HG02840 (cell line): Measurements from ENCODE around the gene YTHDF1.

Experiments
- ATAC-seq: cut with Tn5 transposase; IDR thresholded peaks from one replicate; pipeline ENCODE4 v1.9.1; 2021; ENCODE audit warnings: mild to moderate bottlenecking, moderate library complexity, moderate number of reproducible peaks; ENCODE audit not compliant: unreplicated experiment, low FRiP score

The YTHDF1 gene

DNA sequence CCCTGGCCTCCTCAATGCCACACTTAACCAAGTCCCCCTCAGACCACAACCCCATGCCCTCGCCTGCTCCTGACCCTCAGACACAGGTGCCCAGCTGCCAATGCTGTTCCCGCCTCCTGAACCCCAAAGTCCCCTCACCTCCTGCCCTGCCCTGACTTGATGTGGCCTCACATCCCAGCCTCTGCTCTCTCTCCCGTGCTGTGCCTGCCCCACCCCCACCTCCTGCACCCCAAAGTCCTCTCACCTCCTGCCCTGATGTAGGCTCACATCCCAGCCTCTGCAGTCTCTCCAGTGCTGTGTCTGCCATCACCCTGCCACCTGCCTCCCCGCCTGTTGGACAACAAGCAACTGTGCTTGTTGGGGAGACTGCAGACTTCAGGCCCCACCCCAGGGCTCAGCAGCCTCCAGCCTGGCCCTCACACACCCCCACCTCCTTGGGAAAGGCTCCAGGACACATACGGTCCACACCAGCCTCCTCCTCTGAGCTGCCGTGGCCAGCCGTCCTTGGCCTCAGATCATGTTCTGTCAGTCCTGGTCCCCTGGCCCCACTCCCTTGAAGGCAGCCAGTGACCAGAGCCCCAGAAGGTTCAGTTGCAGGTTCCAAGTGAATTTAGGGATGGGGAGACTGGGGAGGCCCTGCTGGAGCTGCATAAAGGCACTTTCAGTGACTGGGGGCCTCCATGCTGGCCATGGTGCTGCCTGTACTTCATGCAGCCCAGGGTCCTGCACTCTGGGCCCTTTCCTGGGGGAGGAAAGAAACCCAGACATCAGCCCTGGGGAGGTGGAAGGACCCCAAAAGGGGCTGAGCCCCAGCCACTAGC, 28.4 kb downstream of the YTHDF1 start:
- ATAC-seq = no peak

DNA sequence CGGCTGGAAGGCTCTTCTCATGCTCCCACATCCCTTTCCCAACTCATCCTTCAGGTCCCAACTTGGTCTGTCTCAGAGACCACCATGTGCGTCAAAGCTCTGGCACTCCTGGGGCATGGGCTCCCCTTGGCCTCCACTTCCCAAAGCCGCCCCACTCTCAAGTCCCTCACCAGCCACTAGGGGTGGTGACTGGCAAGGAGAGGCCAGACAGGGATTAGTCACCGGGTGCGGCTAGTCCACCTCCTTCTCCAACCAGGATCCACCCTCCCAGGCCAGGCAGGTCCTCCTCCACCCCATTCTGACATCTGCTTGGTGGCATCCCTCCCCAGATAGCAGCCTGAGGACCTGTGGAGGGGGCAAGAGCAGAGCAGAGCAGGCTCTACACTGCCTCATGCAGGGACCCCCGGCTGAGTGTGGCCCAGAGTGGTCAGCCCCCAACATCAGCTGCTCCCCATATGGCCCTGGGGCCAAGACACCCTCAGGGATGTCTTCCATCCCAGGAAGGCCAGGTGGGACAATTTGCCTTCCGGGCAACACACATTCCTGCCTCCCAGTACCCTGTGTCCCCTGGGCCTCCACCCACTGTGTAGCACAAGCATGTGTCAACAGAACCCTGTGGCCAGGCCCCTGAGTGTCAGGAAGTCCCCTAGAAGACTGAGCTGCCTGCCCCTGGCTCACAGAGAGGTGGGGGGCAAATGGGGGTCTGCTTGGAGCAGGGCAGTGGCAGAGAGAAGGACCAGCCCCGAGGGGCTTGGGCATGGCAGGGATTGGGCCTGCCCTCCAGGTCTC, 29.2 kb downstream of the YTHDF1 start:
- ATAC-seq = no peak

GRCh38 chr20:63186084-63186483, 29.8 kb downstream of the YTHDF1 start:
- no peak for ATAC-seq

DNA sequence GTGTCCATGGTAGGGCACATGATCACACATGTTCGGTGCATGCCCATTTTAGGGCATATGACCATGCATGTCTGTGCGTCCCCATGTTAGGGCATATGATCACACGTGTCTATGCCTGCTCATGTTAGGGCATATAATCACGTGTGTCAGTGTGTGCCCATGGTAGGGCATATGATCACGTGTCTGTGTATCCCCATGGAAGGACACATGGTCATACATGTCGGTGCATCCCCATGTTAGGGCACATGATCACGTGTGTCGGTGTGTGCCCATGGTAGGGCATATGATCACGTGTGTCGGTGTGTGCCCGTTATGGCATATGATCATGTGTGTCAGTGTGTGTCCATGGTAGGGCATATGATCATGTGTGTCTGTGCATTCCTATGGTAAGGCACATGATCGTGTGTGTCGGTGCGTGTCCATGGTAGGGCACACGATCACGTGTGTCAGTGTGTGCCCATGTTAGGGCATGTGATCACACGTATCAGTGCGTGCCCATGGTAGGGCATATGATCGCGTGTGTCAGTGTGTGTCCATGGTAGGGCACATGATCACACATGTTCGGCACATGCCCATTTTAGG, 30.6 kb downstream of the YTHDF1 start:
- no peak for ATAC-seq

DNA sequence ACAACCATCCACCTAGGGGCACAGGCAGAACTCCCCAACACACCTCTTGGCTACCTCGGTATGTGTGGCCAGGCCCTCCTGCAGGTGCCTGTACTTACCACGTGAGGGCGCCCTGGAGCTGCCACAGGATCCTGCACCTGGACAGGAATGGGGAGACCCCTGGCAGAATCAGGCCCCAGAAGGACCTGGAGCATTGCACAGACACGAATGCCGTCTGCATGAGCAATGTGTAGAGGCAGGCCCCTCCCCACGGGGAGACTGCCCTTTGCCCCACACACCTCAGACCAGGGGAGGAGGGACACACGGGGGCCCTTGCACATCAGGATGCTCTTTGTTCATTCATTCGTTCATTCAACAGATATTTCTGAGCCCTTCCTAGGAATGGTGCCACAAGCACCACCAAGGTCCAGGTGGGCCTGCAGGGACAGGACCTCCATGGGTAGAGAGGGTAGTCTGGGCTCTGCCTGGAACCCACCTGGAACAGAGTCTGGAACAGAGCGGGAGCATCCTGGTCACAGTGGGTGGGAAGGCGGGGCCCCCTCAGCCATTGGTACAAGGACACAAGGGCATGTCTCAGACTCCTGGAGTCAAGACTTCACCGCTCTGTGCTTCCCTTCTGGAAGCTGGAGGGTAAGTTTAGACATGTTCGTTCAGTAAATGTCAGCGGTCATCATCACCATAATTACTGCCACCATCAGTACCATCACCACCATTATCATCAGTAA, 32.3 kb downstream of the YTHDF1 start:
- no peak for ATAC-seq

GRCh38 chr20:63182946-63183415, 33.0 kb downstream of the YTHDF1 start:
- ATAC-seq = no peak

GRCh38 chr20:63182425-63182824, 33.5 kb downstream of the YTHDF1 start:
- no peak for ATAC-seq

DNA sequence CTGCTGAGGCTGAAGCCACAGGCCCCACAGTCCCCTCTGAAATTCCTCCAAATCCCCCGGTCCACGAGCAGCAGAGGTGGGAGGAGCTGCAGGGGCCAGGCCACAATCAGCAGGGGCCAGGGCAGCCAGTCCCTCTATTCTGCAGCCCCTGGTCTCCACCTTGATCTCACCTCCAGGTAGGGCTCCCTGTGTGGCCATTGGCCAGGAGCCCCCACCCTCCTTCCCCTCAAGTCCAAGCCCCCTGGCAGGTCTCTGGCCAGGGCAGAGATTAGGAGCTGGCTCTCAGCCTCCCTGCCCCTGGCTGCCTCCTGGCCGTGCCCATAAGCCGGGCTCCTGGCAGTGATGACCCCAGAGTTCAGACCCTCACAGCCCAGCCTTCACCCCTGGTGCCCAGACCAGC, 34.7 kb downstream of the YTHDF1 start:
- ATAC-seq = no peak

DNA sequence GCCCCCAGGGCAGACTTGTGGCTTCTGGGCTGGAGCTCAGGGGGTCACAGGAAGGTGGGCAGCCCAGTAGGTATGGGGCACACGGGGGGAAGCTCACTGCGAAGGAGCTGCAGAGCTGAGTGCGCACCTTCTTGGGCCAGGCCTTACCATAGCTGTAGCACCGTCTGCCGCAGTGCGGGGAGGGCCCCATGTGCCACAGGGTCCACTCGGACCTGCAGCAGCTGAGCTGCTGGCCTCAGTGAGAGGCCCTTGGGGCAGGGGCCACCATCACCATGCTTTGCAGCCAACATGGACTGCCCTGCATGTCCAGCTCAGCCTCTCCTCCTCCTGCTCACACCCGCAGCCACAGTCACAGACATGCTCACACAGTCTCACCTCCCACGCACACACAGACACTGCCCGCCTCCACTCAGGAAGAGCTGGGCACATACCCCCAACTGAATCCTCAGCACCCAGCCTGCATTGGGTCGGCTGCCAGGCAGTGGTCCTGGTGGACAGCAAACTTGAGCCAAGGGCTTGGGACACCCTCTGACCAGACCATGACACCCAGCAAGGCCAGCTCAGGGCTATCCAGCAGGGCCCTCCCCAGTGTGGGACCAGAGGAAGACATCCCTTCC, 35.3 kb downstream of the YTHDF1 start:
- ATAC-seq = no peak

- ATAC-seq = no peak
Measured at GRCh38 chr20:63179687-63180568, 36.0 kb downstream of the YTHDF1 start.

DNA sequence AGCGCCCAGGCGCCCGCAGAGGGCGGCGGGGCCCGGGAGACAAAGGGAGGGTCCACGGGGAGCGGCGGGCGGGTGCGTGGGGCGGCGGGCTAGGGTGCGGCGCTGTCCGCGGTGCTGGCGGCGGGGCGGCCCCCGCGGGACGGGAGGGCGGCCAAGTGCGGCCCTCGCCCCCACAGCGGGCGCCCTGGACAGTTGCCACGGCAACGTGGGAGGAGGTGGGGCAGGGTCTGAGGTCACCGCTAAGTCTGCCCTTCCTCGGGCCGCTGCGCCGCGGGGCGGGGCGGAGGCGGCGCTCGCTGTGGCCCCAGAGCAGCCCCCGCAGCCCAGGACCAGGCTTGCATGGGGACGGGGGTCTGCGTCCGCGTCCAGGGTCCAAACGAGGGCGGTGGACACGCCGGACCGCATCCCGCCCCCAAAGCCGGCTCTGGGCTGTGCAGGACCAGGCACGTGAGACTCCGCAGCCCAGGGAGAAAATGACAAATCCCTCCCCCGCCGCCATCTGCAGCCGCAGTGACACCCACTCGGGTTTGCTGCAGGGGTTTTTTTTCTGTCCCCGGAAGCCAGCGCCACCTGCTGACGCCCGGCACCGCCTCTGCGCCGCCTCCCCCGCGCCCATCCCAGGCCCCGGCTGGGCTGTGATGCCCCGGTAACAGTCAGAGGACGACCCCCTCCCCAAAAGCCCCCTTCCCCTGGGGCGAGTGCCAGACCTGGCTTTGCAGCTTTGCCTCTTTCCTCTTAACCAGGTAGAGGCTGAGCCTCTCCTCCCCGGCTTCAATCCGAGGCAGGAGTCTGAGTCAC, 36.8 kb downstream of the YTHDF1 start:
- no peak for ATAC-seq

GRCh38 chr20:63178446-63178820, 37.5 kb downstream of the YTHDF1 start:
- ATAC-seq = no peak

- ATAC-seq = no peak
Measured at GRCh38 chr20:63177785-63178445, 38.0 kb downstream of the YTHDF1 start.

GRCh38 chr20:63177134-63177784, 38.7 kb downstream of the YTHDF1 start:
- ATAC-seq = no peak

DNA sequence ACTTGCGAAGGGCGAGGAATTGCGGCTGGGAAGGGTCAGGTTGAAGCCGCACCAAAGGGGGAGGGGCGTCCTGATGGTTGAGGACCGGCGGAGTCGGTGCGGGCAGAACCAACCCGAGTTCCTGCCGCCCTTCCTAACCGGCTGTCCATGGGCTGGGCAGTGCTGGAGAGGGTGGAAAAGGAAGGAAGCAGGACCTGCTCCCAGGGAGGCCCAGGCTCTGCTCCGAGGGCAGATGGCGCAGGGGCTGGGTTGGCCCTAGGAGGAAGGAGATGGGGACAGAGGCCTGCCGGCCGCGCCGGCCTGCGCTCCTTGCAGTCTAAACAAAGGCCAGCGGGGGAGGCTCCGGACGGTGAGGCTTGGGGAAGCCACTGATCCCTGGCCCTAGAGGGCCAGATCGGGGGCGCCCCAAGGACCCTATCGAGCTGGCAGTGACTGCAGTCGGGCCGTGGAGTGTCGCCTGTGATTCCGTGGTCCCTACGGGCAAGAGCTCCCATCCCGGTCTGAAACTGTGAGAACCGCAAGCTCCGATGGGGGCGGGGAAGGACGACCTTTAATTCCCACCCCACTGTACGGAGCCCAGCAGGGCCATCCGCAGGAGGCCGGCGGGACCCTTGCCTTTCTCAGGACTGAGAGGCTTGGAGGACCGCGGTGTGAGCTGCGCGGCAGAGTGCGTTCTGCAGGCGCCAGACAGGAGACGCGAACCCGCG, 39.4 kb downstream of the YTHDF1 start:
- no peak for ATAC-seq

GRCh38 chr20:63176034-63176426, 39.9 kb downstream of the YTHDF1 start:
- ATAC-seq = no peak
